Liver (tissue), 3 donors: Measurements from ENCODE around the gene COL8A1.

Experiments used
- GABPA ChIP-seq, 2 donors: IDR thresholded peaks in 1 of 2; conservative IDR thresholded peaks in 1 of 2; 2 replicates each; pipeline ENCODE4 v1.6.1; 2016; ENCODE audit warnings: antibody characterized with exemption in 2 of 2, mild to moderate bottlenecking in 1 of 2, moderate library complexity in 1 of 2
- JUND ChIP-seq, 2 donors: IDR thresholded peaks; 2 replicates each; pipeline ENCODE4 v1.6.1; 2016; ENCODE audit warnings: antibody characterized with exemption in 2 of 2
- TF ChIP-seq, protein P1 (sequence below): fragments of 150-350 bp; IDR thresholded peaks from 2 replicates; pipeline ENCODE4 v1.5.1; 2017; ENCODE audit warnings: improper control_type of control experiment, low read depth, low read length; ENCODE audit not compliant: missing input control
- TF ChIP-seq, protein P2 (sequence below): IDR thresholded peaks from 2 replicates; pipeline ENCODE4 v1.6.1; 2016; ENCODE audit warnings: antibody characterized with exemption
- TF ChIP-seq, protein P3 (sequence below): IDR thresholded peaks from 2 replicates; pipeline ENCODE4 v1.6.1; 2016; ENCODE audit warnings: antibody characterized with exemption, mild to moderate bottlenecking
- donor health status: healthy.
- donor health status: healthy.

DNA sequence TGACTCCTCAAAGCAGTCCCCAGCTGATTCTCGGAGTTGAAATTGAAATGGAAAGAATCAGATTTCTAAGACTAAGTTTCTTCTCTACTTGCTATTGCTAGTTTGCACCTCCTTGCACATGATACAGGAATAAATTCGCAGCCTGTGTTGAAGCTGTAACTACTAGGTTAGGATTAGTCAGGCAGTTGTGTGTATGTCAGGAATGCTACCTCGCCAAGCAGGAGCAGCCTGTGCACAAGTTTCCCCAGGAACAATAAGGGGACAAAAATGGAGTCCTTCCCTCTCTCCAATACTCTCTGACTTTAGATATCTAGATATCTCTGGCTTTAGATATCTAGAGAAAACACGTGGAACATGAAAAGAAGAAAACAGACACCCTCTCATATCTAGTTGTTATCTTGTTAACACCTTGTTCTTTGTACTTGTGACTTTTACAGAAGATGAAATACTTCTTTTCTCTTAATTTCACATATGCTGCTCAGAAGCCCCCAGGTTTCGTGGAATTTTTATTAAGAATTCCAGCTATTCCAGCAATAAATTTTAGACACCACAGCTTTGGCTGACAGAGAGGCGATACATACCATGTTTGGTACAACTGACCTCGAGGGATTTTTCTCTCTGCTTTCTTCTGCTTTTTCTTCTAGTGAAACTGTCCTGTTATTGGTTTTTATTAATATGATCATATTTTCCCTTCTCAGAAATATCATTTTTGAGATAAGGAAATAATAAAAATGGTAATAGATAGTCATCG, 123.2 kb downstream of the COL8A1 start:
- TF ChIP-seq JUND (IDR thresholded peaks at IDR 0.05) (no peak), GABPA (IDR thresholded peaks at IDR 0.05 in 1 of 2, conservative IDR thresholded peaks at IDR 0.05 in 1 of 2) (no peak)
- TF ChIP-seq, protein P1, sequence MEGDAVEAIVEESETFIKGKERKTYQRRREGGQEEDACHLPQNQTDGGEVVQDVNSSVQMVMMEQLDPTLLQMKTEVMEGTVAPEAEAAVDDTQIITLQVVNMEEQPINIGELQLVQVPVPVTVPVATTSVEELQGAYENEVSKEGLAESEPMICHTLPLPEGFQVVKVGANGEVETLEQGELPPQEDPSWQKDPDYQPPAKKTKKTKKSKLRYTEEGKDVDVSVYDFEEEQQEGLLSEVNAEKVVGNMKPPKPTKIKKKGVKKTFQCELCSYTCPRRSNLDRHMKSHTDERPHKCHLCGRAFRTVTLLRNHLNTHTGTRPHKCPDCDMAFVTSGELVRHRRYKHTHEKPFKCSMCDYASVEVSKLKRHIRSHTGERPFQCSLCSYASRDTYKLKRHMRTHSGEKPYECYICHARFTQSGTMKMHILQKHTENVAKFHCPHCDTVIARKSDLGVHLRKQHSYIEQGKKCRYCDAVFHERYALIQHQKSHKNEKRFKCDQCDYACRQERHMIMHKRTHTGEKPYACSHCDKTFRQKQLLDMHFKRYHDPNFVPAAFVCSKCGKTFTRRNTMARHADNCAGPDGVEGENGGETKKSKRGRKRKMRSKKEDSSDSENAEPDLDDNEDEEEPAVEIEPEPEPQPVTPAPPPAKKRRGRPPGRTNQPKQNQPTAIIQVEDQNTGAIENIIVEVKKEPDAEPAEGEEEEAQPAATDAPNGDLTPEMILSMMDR = no peak
- TF ChIP-seq, protein P2, sequence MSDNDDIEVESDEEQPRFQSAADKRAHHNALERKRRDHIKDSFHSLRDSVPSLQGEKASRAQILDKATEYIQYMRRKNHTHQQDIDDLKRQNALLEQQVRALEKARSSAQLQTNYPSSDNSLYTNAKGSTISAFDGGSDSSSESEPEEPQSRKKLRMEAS = no peak
- TF ChIP-seq, protein P3, sequence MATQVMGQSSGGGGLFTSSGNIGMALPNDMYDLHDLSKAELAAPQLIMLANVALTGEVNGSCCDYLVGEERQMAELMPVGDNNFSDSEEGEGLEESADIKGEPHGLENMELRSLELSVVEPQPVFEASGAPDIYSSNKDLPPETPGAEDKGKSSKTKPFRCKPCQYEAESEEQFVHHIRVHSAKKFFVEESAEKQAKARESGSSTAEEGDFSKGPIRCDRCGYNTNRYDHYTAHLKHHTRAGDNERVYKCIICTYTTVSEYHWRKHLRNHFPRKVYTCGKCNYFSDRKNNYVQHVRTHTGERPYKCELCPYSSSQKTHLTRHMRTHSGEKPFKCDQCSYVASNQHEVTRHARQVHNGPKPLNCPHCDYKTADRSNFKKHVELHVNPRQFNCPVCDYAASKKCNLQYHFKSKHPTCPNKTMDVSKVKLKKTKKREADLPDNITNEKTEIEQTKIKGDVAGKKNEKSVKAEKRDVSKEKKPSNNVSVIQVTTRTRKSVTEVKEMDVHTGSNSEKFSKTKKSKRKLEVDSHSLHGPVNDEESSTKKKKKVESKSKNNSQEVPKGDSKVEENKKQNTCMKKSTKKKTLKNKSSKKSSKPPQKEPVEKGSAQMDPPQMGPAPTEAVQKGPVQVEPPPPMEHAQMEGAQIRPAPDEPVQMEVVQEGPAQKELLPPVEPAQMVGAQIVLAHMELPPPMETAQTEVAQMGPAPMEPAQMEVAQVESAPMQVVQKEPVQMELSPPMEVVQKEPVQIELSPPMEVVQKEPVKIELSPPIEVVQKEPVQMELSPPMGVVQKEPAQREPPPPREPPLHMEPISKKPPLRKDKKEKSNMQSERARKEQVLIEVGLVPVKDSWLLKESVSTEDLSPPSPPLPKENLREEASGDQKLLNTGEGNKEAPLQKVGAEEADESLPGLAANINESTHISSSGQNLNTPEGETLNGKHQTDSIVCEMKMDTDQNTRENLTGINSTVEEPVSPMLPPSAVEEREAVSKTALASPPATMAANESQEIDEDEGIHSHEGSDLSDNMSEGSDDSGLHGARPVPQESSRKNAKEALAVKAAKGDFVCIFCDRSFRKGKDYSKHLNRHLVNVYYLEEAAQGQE = no peak
